Measurements from ENCODE around the gene ANKRD61. TPM values are rescaled to one million over a fixed set of nuclear protein-coding genes. Genes with fewer than 3 reads are reported as not detected.

The ANKRD61 gene
- total RNA-seq, 4 donors from 2014 or later: 0.44 to 1.3 TPM; not detected in 2

GRCh38 chr7:6035686-6036085 is 4.5 kb downstream of the ANKRD61 start:
- TF ChIP-seq CTCF (IDR thresholded peaks at IDR 0.05; ENCODE audit: low read depth): no peak

- no peak for TF ChIP-seq CTCF (IDR thresholded peaks at IDR 0.05; ENCODE audit: low read depth)
Measured at GRCh38 chr7:6049780-6050179, 18.6 kb downstream of the ANKRD61 start.

GRCh38 chr7:6056616-6057015 is 25.4 kb downstream of the ANKRD61 start:
- no peak for TF ChIP-seq CTCF (IDR thresholded peaks at IDR 0.05; ENCODE audit: low read depth)

- no peak for TF ChIP-seq CTCF (IDR thresholded peaks at IDR 0.05; ENCODE audit: low read depth)
Measured at GRCh38 chr7:6057316-6058129, 26.3 kb downstream of the ANKRD61 start.

DNA sequence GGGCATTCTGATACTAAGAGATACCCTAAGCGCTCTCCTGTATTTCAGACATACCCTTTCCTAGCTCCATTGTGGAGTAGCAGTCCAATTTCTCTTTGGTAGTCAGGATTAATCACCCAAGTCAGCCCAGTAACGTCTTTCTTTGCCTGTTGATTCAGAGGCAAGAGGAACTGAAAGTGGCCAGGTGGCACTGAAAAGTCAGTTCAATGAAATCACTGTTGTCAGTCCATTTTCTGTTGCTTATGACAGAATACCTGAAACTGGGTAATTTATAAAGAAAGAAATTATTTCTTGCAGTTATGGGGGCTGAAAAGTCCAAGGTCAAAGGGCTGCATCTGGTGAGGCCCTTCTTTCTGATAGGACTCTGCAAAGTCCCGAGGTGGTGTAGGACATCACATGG is 40.2 kb downstream of the ANKRD61 start:
- no peak for TF ChIP-seq CTCF (IDR thresholded peaks at IDR 0.05; ENCODE audit: low read depth)

DNA sequence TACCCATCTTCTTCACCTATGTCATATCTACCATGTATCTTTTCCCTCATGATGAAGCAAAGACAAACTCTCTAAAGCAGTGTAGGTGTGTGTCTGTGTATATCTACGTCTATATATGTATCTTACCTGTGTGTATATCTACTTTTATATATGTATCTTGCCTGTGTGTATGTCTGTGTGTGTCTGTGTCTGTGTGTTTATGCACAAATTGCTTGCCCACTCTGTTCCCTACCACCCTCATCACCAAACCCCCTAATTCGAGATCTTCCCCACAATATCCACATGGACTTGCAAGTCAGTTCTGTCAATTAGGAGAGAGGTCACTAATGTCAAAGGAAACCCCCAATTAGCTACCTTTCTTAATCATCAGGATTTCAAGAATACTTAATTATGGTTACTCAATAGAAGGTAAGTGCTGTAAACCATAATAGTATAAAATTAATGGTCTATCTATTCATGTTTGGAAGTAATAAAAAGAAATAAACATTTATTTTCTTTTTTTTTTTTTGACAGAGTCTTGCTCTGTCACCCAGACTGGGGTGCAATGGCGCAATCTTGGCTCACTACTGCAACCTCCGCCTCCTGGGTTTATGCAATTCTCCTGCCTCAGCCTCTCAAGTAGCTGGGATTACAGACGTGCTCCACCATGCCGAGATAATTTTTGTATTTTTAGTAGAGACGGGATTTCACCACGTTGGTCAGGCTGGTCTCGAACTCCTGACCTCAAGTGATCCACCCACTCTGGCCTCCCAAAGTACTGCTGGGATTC is 43.6 kb downstream of the ANKRD61 start:
- no peak for TF ChIP-seq CTCF (IDR thresholded peaks at IDR 0.05; ENCODE audit: low read depth)

GRCh38 chr7:6078548-6078947 is 47.4 kb downstream of the ANKRD61 start:
- no peak for TF ChIP-seq CTCF (IDR thresholded peaks at IDR 0.05; ENCODE audit: low read depth)

Measured in subcutaneous adipose tissue (tissue), 4 donors.